Ishikawa (cell line): ENCODE data around the gene GALK2.

Experiments used
- CEBPB ChIP-seq: IDR thresholded peaks from 2 replicates; pipeline ENCODE4 v1.6.1; 2012
- CREB1 ChIP-seq: IDR thresholded peaks from 2 replicates; pipeline ENCODE4 v1.6.1; 2012; ENCODE audit warnings: low read depth
- EGR1 ChIP-seq: IDR thresholded peaks from 2 replicates; pipeline ENCODE4 v1.6.1; 2012
- EP300 ChIP-seq: IDR thresholded peaks from 2 replicates; pipeline ENCODE4 v1.6.1; 2012; ENCODE audit warnings: borderline replicate concordance
- FOXM1 ChIP-seq: IDR thresholded peaks from 2 replicates; pipeline ENCODE4 v1.6.1; 2012; ENCODE audit warnings: low read depth, borderline replicate concordance
- NFIC ChIP-seq: IDR thresholded peaks from 2 replicates; pipeline ENCODE4 v1.6.1; 2012
- RAD21 ChIP-seq: IDR thresholded peaks from 2 replicates; pipeline ENCODE4 v1.6.1; 2012; ENCODE audit warnings: low read depth
- TAF1 ChIP-seq: IDR thresholded peaks from 2 replicates; pipeline ENCODE4 v1.6.1; 2012; ENCODE audit warnings: low read depth, mild to moderate bottlenecking
- TCF12 ChIP-seq: IDR thresholded peaks from 2 replicates; pipeline ENCODE4 v1.6.1; 2012; ENCODE audit warnings: low read depth
- TEAD4 ChIP-seq: IDR thresholded peaks from 2 replicates; pipeline ENCODE4 v1.6.1; 2012
- YY1 ChIP-seq: IDR thresholded peaks from 2 replicates; pipeline ENCODE4 v1.6.1; 2012; ENCODE audit warnings: low read depth
- ZBTB7A ChIP-seq: IDR thresholded peaks from 2 replicates; pipeline ENCODE4 v1.6.1; 2012; ENCODE audit warnings: low read depth
- TF ChIP-seq, protein P1 (sequence below): IDR thresholded peaks from 2 replicates; pipeline ENCODE4 v1.6.1; 2012
- TF ChIP-seq, protein P2 (sequence below): IDR thresholded peaks from 2 replicates; pipeline ENCODE4 v1.6.1; 2012; ENCODE audit warnings: low read depth, mild to moderate bottlenecking
- TF ChIP-seq, protein P3 (sequence below): IDR thresholded peaks from 2 replicates; pipeline ENCODE4 v1.6.1; 2012

GALK2 gene

GRCh38 chr15:49152552-49153312 is 17.3 kb upstream of the GALK2 start:
- TF ChIP-seq EP300 (no peak), TEAD4 (no peak), FOXM1 (no peak), RAD21 (no peak), ZBTB7A (no peak), YY1 (no peak)
- TF ChIP-seq, protein P1, sequence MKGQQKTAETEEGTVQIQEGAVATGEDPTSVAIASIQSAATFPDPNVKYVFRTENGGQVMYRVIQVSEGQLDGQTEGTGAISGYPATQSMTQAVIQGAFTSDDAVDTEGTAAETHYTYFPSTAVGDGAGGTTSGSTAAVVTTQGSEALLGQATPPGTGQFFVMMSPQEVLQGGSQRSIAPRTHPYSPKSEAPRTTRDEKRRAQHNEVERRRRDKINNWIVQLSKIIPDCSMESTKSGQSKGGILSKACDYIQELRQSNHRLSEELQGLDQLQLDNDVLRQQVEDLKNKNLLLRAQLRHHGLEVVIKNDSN = no peak

- no peak for TF ChIP-seq EP300
- TF ChIP-seq RAD21 = no peak
- no peak for TF ChIP-seq CEBPB
- TF ChIP-seq, protein P2, sequence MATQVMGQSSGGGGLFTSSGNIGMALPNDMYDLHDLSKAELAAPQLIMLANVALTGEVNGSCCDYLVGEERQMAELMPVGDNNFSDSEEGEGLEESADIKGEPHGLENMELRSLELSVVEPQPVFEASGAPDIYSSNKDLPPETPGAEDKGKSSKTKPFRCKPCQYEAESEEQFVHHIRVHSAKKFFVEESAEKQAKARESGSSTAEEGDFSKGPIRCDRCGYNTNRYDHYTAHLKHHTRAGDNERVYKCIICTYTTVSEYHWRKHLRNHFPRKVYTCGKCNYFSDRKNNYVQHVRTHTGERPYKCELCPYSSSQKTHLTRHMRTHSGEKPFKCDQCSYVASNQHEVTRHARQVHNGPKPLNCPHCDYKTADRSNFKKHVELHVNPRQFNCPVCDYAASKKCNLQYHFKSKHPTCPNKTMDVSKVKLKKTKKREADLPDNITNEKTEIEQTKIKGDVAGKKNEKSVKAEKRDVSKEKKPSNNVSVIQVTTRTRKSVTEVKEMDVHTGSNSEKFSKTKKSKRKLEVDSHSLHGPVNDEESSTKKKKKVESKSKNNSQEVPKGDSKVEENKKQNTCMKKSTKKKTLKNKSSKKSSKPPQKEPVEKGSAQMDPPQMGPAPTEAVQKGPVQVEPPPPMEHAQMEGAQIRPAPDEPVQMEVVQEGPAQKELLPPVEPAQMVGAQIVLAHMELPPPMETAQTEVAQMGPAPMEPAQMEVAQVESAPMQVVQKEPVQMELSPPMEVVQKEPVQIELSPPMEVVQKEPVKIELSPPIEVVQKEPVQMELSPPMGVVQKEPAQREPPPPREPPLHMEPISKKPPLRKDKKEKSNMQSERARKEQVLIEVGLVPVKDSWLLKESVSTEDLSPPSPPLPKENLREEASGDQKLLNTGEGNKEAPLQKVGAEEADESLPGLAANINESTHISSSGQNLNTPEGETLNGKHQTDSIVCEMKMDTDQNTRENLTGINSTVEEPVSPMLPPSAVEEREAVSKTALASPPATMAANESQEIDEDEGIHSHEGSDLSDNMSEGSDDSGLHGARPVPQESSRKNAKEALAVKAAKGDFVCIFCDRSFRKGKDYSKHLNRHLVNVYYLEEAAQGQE = no peak
- no peak for TF ChIP-seq NFIC
- no peak for TF ChIP-seq TCF12
- TF ChIP-seq CREB1 = no peak
Measured at GRCh38 chr15:49154359-49154758, 15.7 kb upstream of the GALK2 start.

GRCh38 chr15:49154799-49155109 is 15.3 kb upstream of the GALK2 start:
- TF ChIP-seq TCF12 (no peak), EP300 (no peak), NFIC (no peak), CREB1 (no peak), TEAD4 (no peak), ZBTB7A (no peak), YY1 (no peak), EGR1 (no peak), FOXM1 (no peak)
- TF ChIP-seq, protein P2 = no peak

DNA sequence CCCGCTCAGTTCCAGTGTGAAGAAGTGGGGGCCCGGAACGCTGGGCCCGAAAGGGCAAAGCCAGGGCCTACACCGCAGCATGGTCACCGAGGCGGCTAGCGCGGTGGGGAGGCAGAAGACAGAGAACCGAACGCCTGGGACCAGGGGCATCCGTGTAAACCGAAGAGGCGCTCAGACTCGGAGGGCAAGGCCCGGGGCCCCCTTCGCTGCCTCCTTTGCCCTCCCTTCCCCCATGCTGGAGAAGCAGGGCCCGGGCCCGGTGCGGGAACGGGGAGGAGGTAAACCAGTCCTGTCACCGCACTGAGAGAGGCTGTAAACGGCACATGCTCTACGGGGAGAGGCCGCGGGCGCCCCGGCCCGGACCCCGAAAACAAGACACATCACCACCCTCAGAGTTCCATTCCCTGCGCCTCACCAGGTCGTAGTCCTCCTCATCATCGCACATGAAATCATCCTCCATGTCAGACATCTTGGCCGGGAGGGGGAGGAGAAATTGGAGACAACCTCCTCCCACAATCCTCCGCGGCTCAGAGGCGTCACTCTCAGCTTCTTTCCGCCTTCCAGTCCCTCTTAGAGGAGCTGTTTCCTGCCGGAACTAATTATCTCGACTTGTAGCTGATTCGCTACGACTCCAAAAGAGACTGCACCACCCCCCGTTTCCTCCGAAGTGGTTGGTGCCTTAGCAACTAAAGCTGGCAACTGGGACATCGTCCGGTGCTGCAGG is 14.8 kb upstream of the GALK2 start, which contains the start of gene COPS2:
COPS2 (minus strand) TSS at position 490 of the 724 bp plus-strand sequence; CDS start at position 469, 21 bp downstream.
- peak; percentile 54 for TF ChIP-seq TCF12
- TF ChIP-seq, protein P3, sequence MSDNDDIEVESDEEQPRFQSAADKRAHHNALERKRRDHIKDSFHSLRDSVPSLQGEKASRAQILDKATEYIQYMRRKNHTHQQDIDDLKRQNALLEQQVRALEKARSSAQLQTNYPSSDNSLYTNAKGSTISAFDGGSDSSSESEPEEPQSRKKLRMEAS = peak; percentile 55
- no peak for TF ChIP-seq RAD21
- TF ChIP-seq, protein P1 = peak; percentile 58
- peak; percentile 26; the same call in 1 of the 2 replicates for TF ChIP-seq EP300
- peak; percentile 42; the same call in 1 of the 2 replicates for TF ChIP-seq CREB1
- peak; percentile 89 for TF ChIP-seq TAF1
- TF ChIP-seq, protein P2 = no peak
- TF ChIP-seq CEBPB = no peak
- no peak for TF ChIP-seq EGR1
- no peak for TF ChIP-seq FOXM1
- no peak for TF ChIP-seq ZBTB7A
- TF ChIP-seq YY1 = peak; percentile 91
- 0 out of 2 replicates have a peak, but pooled peaks have one; percentile 33 for TF ChIP-seq NFIC
- 0 out of 2 replicates have a peak, but pooled peaks have one; percentile 46 for TF ChIP-seq TEAD4
